ENCODE data around the gene AUTS2.

DNA sequence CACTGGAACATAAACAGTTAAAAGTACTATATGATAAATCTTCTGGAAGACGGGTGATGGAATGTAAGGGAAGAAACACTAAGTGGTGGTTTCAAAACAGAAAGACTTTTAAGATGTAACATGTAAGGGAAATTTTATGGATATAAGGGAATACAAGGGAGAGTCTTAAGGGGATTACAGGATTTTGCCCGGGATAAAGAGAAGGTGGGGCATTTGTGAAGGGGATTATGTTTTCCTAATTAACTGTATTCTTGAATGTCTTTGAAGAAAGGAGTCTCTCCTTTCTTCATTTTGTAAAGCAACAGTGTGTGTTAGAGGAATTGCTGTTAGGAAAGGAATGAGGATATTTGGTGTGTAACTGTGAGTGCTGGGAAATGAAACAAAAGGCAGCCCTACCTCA is 745.2 kb downstream of the AUTS2 start:
- TF ChIP-seq POLR2A (IDR thresholded peaks at IDR 0.05; ENCODE audit: low read depth, low read length) (no peak), SPI1 (IDR thresholded peaks at IDR 0.05; ENCODE audit: low read depth, low read length) (no peak)

All from GM12891 (cell line).